ENCODE data around the gene CSKMT.

CSKMT gene

DNA sequence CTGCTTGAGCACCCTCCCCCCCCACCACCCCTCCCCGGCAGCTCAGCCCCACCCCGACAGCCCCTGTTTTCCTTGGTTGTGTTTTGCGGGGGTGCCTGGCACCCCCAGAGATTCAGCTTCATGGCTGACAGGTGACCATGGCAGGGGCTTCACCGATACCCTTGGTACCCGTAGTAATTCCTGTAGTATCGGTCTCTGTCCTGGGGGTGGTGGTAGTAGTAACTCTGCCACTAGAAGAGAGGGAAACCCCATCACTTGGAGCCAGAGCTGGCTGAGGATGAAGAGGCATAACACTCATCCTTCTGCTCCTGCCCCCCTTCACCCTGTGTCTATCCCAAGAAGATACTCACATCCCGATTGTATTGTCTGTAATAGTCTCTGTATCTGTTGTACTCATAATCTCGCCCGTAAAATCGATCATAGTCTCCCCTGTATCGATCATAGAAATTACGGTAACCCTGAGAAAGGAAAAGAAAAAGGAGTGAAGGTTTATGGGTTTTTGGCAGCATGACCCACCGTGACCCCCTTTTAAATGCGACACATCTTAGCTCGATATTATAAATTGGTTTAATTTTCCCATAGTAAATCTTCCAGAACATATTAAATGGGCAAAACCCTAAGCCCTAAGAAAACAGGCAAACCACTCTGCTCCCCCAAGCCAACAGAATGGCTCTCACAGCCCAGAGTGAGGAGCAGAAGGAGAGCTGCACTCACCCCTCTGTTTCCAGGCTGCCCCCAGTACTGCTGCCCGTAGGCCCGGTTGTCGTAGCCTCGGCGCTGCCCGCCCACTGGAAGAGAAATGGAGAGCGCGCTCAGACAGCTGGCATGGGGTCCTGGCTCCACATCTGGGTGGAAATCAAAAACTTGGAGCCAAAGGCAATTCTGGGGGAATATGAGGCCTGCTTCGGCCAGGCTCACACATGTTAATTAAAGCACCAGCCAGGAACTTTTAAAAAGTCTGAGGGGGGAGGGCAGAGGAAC lies 50.3 kb downstream of the CSKMT start:
- Histone ChIP-seq H3K36me3 (replicated peaks) (peaks cover 79% of the 10 kb centered on the region), H3K4me3 (ENCODE audit: low read depth, low read length) (no peak overlapping the region), H3K27me3 (replicated peaks) (no peaks in the 10 kb centered on the region), H3K27ac (no peak overlapping the region)
- in situ Hi-C loops (cut with HindIII; ENCODE audit: low pct_ligation_motif_present, low sequenced_read_pairs) = no loop called here
- no peak for DNase-seq
- TF ChIP-seq CTCF (IDR thresholded peaks at IDR 0.05; ENCODE audit: low read depth, low read length, missing control alignments) = no peak

GRCh38 chr11:62716206-62716605 lies 51.1 kb downstream of the CSKMT start:
- in situ Hi-C loops (cut with HindIII; ENCODE audit: low pct_ligation_motif_present, low sequenced_read_pairs) = no loop called here
- DNase-seq = no peak
- H3K4me3 ChIP-seq (ENCODE audit: low read depth, low read length) = no peak overlapping the region
- peaks cover 76% of the 10 kb centered on the region for H3K36me3 ChIP-seq (replicated peaks)
- no peak for TF ChIP-seq CTCF (IDR thresholded peaks at IDR 0.05; ENCODE audit: low read depth, low read length, missing control alignments)
- no peak overlapping the region for H3K27ac ChIP-seq
- H3K27me3 ChIP-seq (replicated peaks) = no peaks in the 10 kb centered on the region

- peaks cover 77% of the 10 kb centered on the region for H3K36me3 ChIP-seq (replicated peaks)
- in situ Hi-C loops (cut with HindIII; ENCODE audit: low pct_ligation_motif_present, low sequenced_read_pairs) = no loop called here
- H3K27me3 ChIP-seq (replicated peaks) = no peaks in the 10 kb centered on the region
- H3K27ac ChIP-seq = no peak overlapping the region
- no peak for DNase-seq
- no peak for TF ChIP-seq CTCF (IDR thresholded peaks at IDR 0.05; ENCODE audit: low read depth, low read length, missing control alignments)
- no peak overlapping the region for H3K4me3 ChIP-seq (ENCODE audit: low read depth, low read length)
Measured at GRCh38 chr11:62716816-62717215, 51.7 kb downstream of the CSKMT start.
